ENCODE results near the gene GEMIN4.

DNA sequence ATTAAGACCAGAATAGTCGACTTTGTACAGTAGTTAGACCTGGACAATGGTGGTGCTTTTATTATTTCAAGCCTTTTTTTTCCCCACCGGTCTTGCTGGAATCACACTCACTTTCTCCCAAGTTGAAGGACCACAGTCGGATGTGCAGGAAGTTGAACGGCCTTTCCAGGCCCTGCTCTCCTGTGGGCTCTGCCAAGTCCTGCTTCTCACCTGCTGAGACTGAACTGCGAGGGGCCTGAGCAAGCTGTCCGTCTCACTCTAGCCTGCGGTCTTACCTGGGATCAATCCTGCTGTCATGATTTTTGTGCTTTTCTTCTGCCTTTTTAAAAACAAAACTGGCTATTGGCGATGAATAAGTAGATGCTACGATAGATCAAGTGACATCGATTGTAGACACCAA, 18.3 kb downstream of the GEMIN4 start:
- no peak for TF ChIP-seq CTCF (IDR thresholded peaks at IDR 0.05)
- TF ChIP-seq EZH2 (IDR thresholded peaks at IDR 0.05): no peak
- no peak for TF ChIP-seq EZH2phosphoT487 (IDR thresholded peaks at IDR 0.05)

Measured in neural progenitor cell (in vitro differentiated cells).